ENCODE measurements around the gene GGT1.
A peak's percentile ranks its signal among the peaks of the same experiment; 100 is the strongest.
"Not testable (repeated sequence)": the region's sequence is repeated elsewhere in the genome, so short reads cannot be mapped to it uniquely, and the experiment has no call there.

The GGT1 gene

DNA sequence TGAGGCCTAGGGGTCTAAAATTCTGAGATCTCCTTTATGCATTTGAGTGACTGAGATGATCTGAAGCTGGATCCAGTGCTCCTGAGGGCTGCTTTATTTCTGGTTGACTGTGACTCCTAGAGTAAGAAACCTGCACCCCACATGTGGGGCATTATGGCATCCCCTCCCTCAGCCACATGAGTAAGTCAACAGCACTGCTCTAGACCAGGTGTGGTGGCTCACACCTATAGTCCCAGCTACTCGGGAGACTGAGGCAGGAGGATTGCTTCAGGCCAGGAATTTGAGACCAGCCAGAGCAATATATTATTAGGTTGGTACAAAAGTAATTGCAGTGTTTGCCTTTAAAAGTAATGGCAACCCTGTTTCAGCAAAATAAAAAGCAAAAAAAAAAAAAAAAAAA lies 39.3 kb downstream of the GGT1 start:
- H2BK15ac ChIP-seq (ENCODE audit: low read length); H2AFZ ChIP-seq (ENCODE audit: low read length); H4K91ac ChIP-seq (ENCODE audit: low read depth, low read length, poor library complexity); H2BK5ac ChIP-seq (ENCODE audit: low read length); H2BK12ac ChIP-seq (ENCODE audit: low read length); H3K4ac ChIP-seq (ENCODE audit: low read length); H3K9me3 ChIP-seq (replicated peaks in 1 of 2; ENCODE audit: control insufficient read depth in 2 of 2, insufficient read depth in 1 of 2, low read depth in 1 of 2, low read length in 2 of 2); H3K23ac ChIP-seq (ENCODE audit: low read depth, low read length, poor library complexity); H3K79me1 ChIP-seq (ENCODE audit: low read depth, low read length); H3K27ac ChIP-seq (replicated peaks; ENCODE audit: low read length); H2BK120ac ChIP-seq (ENCODE audit: low read depth, low read length); H2AK5ac ChIP-seq (ENCODE audit: low read depth, low read length); H4K8ac ChIP-seq (ENCODE audit: low read depth, low read length); DNase-seq (ENCODE audit: low spot score); H3K4me2 ChIP-seq (ENCODE audit: insufficient read depth, low read length, poor library complexity, severe bottlenecking); H3K18ac ChIP-seq (ENCODE audit: low read length); H3K27me3 ChIP-seq (ENCODE audit: control insufficient read depth in 3 of 3, insufficient read depth in 3 of 3, low read depth in 1 of 3, low read length in 3 of 3); H3K36me3 ChIP-seq (replicated peaks in 1 of 2; ENCODE audit: control insufficient read depth in 2 of 2, insufficient read depth in 2 of 2, low read length in 2 of 2); H3K14ac ChIP-seq (ENCODE audit: low read length); H3K9ac ChIP-seq (ENCODE audit: low read depth, low read length, poor library complexity); H3K4me1 ChIP-seq (ENCODE audit: control insufficient read depth in 2 of 2, insufficient read depth in 1 of 2, low read depth in 1 of 2, low read length in 2 of 2); H3K4me3 ChIP-seq (ENCODE audit: low read length in 2 of 2): not testable (repeated sequence)
- no CpG with 5 or more reads among the region's 1 CpG for WGBS, 2 donors (ENCODE audit: extremely low coverage in 2 of 2, insufficient read length in 2 of 2, insufficient replicate concordance in 1 of 2)

DNA sequence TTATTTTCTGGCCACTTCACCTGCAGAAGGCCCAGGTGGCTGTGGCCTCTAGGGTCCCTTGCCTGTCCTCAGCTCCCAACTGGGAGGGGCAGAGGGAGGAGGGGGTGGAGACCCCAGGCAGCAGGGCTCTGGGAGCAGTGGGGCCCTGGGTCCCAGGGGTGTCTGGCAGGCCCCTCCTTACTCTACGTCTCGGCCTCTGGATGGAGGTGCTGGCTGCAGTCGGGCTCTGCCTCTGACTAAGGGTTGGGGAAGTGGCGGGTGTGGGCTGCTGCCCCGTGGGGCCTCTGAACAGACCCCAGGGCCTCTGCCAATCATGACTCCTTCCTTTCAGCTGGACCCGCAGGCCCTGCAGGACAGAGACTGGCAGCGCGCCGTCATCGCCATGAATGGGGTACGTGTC lies 41.4 kb downstream of the GGT1 start:
- not testable (repeated sequence) for H3K79me1 ChIP-seq (ENCODE audit: low read depth, low read length); H2BK5ac ChIP-seq (ENCODE audit: low read length); H3K4me1 ChIP-seq (ENCODE audit: control insufficient read depth in 2 of 2, insufficient read depth in 1 of 2, low read depth in 1 of 2, low read length in 2 of 2); H3K4ac ChIP-seq (ENCODE audit: low read length); H3K4me3 ChIP-seq (ENCODE audit: low read length in 2 of 2); H2BK12ac ChIP-seq (ENCODE audit: low read length); H3K23ac ChIP-seq (ENCODE audit: low read depth, low read length, poor library complexity); H3K36me3 ChIP-seq (replicated peaks in 1 of 2; ENCODE audit: control insufficient read depth in 2 of 2, insufficient read depth in 2 of 2, low read length in 2 of 2); DNase-seq (ENCODE audit: low spot score); H3K27ac ChIP-seq (replicated peaks; ENCODE audit: low read length); H3K18ac ChIP-seq (ENCODE audit: low read length); H2BK15ac ChIP-seq (ENCODE audit: low read length); H4K91ac ChIP-seq (ENCODE audit: low read depth, low read length, poor library complexity); H3K9me3 ChIP-seq (replicated peaks in 1 of 2; ENCODE audit: control insufficient read depth in 2 of 2, insufficient read depth in 1 of 2, low read depth in 1 of 2, low read length in 2 of 2); H2AK5ac ChIP-seq (ENCODE audit: low read depth, low read length); H2BK120ac ChIP-seq (ENCODE audit: low read depth, low read length); H3K27me3 ChIP-seq (ENCODE audit: control insufficient read depth in 3 of 3, insufficient read depth in 3 of 3, low read depth in 1 of 3, low read length in 3 of 3); H3K4me2 ChIP-seq (ENCODE audit: insufficient read depth, low read length, poor library complexity, severe bottlenecking); H3K9ac ChIP-seq (ENCODE audit: low read depth, low read length, poor library complexity); H2AFZ ChIP-seq (ENCODE audit: low read length); H3K14ac ChIP-seq (ENCODE audit: low read length); H4K8ac ChIP-seq (ENCODE audit: low read depth, low read length)
- WGBS, 2 donors (ENCODE audit: extremely low coverage in 2 of 2, insufficient read length in 2 of 2, insufficient replicate concordance in 1 of 2), result no CpG with 5 or more reads among the region's 11 CpGs

DNA sequence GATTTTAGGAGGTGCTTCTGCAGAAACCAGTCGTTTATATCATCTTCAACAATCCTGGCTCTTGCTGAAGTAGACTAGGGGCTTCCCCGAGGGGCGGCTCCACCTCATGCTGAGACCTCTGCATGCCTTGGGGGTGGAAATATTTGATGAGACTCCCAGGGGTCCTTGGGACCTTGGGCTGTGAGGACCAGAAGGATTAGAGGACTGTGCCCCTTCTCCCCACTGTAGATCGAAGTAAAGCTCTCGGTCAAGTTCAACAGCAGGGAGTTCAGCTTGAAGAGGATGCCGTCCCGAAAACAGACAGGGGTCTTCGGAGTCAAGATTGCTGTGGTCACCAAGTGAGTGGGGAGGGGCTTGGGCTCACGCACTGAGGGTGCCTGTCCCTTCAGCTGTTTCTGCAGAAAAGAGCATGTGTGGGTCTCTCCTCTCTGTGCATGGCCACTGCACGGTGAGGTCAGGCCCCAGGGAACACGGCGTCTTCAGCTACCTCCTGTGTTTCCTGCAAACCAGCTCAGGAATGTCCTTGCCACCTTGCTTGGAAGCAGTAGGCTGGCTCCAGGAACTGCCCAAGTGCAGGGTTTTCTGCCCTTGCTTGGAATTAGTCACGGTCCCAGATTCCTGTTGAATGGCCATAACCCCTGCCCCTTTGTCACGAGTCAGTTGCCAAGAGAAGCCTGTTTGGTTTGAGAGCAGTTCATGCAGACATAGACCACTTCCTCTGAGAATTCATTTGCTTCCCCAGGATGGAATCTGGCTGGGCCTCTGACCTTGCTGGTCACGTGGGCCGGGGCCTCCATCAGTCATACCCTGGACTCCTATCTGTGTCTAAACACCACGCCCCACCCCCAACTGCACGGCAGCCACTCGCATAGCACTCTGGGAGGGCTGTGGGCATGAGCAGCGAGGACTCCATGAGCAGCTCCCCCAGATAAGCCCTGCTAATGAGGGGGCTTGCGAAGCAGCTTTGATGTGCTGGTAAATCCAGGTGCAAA lies 42.7 kb downstream of the GGT1 start:
- H2BK5ac ChIP-seq (ENCODE audit: low read length); H3K4me1 ChIP-seq (ENCODE audit: control insufficient read depth in 2 of 2, insufficient read depth in 1 of 2, low read depth in 1 of 2, low read length in 2 of 2); H3K27me3 ChIP-seq (ENCODE audit: control insufficient read depth in 3 of 3, insufficient read depth in 3 of 3, low read depth in 1 of 3, low read length in 3 of 3); H3K79me1 ChIP-seq (ENCODE audit: low read depth, low read length); H3K14ac ChIP-seq (ENCODE audit: low read length); H3K9me3 ChIP-seq (replicated peaks in 1 of 2; ENCODE audit: control insufficient read depth in 2 of 2, insufficient read depth in 1 of 2, low read depth in 1 of 2, low read length in 2 of 2); H2BK15ac ChIP-seq (ENCODE audit: low read length); H4K8ac ChIP-seq (ENCODE audit: low read depth, low read length); H3K23ac ChIP-seq (ENCODE audit: low read depth, low read length, poor library complexity); DNase-seq (ENCODE audit: low spot score); H2AK5ac ChIP-seq (ENCODE audit: low read depth, low read length); H3K4me2 ChIP-seq (ENCODE audit: insufficient read depth, low read length, poor library complexity, severe bottlenecking); H4K91ac ChIP-seq (ENCODE audit: low read depth, low read length, poor library complexity); H3K36me3 ChIP-seq (replicated peaks in 1 of 2; ENCODE audit: control insufficient read depth in 2 of 2, insufficient read depth in 2 of 2, low read length in 2 of 2); H3K18ac ChIP-seq (ENCODE audit: low read length); H2AFZ ChIP-seq (ENCODE audit: low read length); H3K9ac ChIP-seq (ENCODE audit: low read depth, low read length, poor library complexity); H3K27ac ChIP-seq (replicated peaks; ENCODE audit: low read length); H2BK12ac ChIP-seq (ENCODE audit: low read length); H2BK120ac ChIP-seq (ENCODE audit: low read depth, low read length); H3K4ac ChIP-seq (ENCODE audit: low read length): not testable (repeated sequence)
- H3K4me3 ChIP-seq (ENCODE audit: low read length in 2 of 2), result peak overlapping the region in 1 of 2 donors; percentile 24
- WGBS, 2 donors (ENCODE audit: extremely low coverage in 2 of 2, insufficient read length in 2 of 2, insufficient replicate concordance in 1 of 2), result no CpG with 5 or more reads among the region's 21 CpGs

DNA sequence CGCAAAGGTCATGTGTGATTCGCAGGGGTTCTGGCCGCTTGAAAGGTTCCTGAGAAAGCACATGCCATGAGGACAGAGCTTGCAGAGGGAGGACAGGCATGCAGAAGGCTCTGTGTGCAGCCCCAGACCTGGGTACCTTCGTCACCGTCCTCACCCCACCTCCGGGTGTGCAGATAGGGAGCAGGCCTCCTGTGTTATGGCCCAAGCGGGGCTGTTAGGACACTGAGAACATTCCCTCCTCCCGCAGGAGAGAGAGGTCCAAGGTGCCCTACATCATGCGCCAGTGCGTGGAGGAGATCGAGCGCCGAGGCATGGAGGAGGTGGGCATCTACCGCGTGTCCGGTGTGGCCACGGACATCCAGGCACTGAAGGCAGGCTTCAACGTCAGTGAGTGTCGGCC lies 43.8 kb downstream of the GGT1 start:
- WGBS, 2 donors (ENCODE audit: extremely low coverage in 2 of 2, insufficient read length in 2 of 2, insufficient replicate concordance in 1 of 2), result no CpG with 5 or more reads among the region's 19 CpGs
- H3K9ac ChIP-seq (ENCODE audit: low read depth, low read length, poor library complexity); H3K4ac ChIP-seq (ENCODE audit: low read length): not testable (repeated sequence)

More for the DNA sequence above, 43.8 kb downstream of the GGT1 start:
- H3K27me3 ChIP-seq (ENCODE audit: control insufficient read depth in 3 of 3, insufficient read depth in 3 of 3, low read depth in 1 of 3, low read length in 3 of 3); H3K4me3 ChIP-seq (ENCODE audit: low read length in 2 of 2); H2BK15ac ChIP-seq (ENCODE audit: low read length); H3K23ac ChIP-seq (ENCODE audit: low read depth, low read length, poor library complexity); H3K9me3 ChIP-seq (replicated peaks in 1 of 2; ENCODE audit: control insufficient read depth in 2 of 2, insufficient read depth in 1 of 2, low read depth in 1 of 2, low read length in 2 of 2); H3K4me2 ChIP-seq (ENCODE audit: insufficient read depth, low read length, poor library complexity, severe bottlenecking); H2BK12ac ChIP-seq (ENCODE audit: low read length); H4K8ac ChIP-seq (ENCODE audit: low read depth, low read length); H2BK5ac ChIP-seq (ENCODE audit: low read length); H3K36me3 ChIP-seq (replicated peaks in 1 of 2; ENCODE audit: control insufficient read depth in 2 of 2, insufficient read depth in 2 of 2, low read length in 2 of 2); H2BK120ac ChIP-seq (ENCODE audit: low read depth, low read length); H3K4me1 ChIP-seq (ENCODE audit: control insufficient read depth in 2 of 2, insufficient read depth in 1 of 2, low read depth in 1 of 2, low read length in 2 of 2); DNase-seq (ENCODE audit: low spot score); H3K18ac ChIP-seq (ENCODE audit: low read length); H3K27ac ChIP-seq (replicated peaks; ENCODE audit: low read length); H3K14ac ChIP-seq (ENCODE audit: low read length); H4K91ac ChIP-seq (ENCODE audit: low read depth, low read length, poor library complexity); H2AFZ ChIP-seq (ENCODE audit: low read length); H3K79me1 ChIP-seq (ENCODE audit: low read depth, low read length); H2AK5ac ChIP-seq (ENCODE audit: low read depth, low read length): not testable (repeated sequence)

Data from neuronal stem cell (in vitro differentiated cells).